Measurements from ENCODE around the gene PLEKHD1.

GRCh38 chr14:69473260-69473659 lies 11.3 kb upstream of the PLEKHD1 start:
- TF ChIP-seq TCF4 (CRISPR knock-in tag; IDR thresholded peaks at IDR 0.05; ENCODE audit: borderline replicate concordance) (no peak), ZNF70 (CRISPR knock-in tag; IDR thresholded peaks at IDR 0.05) (no peak), OSR1 (CRISPR knock-in tag; IDR thresholded peaks at IDR 0.05) (no peak), ESRRG (CRISPR knock-in tag; IDR thresholded peaks at IDR 0.05) (no peak), SNAI2 (CRISPR knock-in tag; IDR thresholded peaks at IDR 0.05) (no peak)
